IMR-90 (cell line): Measurements from ENCODE around the gene ZNF750. TPM values are rescaled to one million over a fixed set of nuclear protein-coding genes. Genes with fewer than 3 reads are reported as not detected.
A peak's percentile ranks its signal among the peaks of the same experiment; 100 is the strongest.

ENCODE experiments used
- ATAC-seq: fragments of 200-7000 bp; cut with Tn5 transposase; 2 replicates; pipeline ENCODE4 v1.9.1; 2020; ENCODE audit warnings: low read depth, mild to moderate bottlenecking, moderate library complexity
- BruUV-seq: library from RNA; stranded (reverse); fragments of 400-500 nt; replicated peaks from 2 replicates; lab custom pipeline; 2021; lab: Mats Ljungman, UMichigan
- CTCF ChIA-PET: fragments of 300-600 bp; formaldehyde crosslinking; extraction: SDS; loops from one replicate; lab custom pipeline; 2021; ENCODE audit warnings: antibody characterized with exemption; lab: Yijun Ruan, JAX
- POLR2A ChIA-PET: fragments of 300-600 bp; sonication (Branson Sonifier 250); formaldehyde crosslinking; loops from one replicate; lab custom pipeline; 2022; ENCODE audit warnings: antibody characterized with exemption; ENCODE audit not compliant: unreplicated experiment; lab: Charles Lee
- DNase-seq: peaks from one replicate; pipeline ENCODE4 v3.0.0; 2013
- H2AFZ ChIP-seq: replicated peaks from 2 replicates; pipeline ENCODE3; 2013; ENCODE audit warnings: low read length, mild to moderate bottlenecking; ENCODE audit not compliant: poor library complexity
- H2AK5ac ChIP-seq: 2 replicates; pipeline ENCODE4 v1.6.1; 2013; ENCODE audit warnings: low read depth, low read length, inconsistent platforms
- H2AK9ac ChIP-seq: replicated peaks from 2 replicates; pipeline ENCODE3; 2013; ENCODE audit warnings: mild to moderate bottlenecking, low read depth, low read length, moderate library complexity; ENCODE audit not compliant: poor library complexity
- H2BK120ac ChIP-seq: 2 replicates; pipeline ENCODE4 v1.6.1; 2013; ENCODE audit warnings: low read depth, low read length, inconsistent platforms
- H2BK15ac ChIP-seq: 3 replicates; pipeline ENCODE4 v1.6.1; 2013; ENCODE audit warnings: low read depth, low read length, inconsistent platforms
- H2BK20ac ChIP-seq: 2 replicates; pipeline ENCODE4 v1.6.1; 2013; ENCODE audit warnings: low read depth, mild to moderate bottlenecking, inconsistent platforms, low read length, moderate library complexity
- H2BK5ac ChIP-seq: 2 replicates; pipeline ENCODE4 v1.6.1; 2013; ENCODE audit warnings: mild to moderate bottlenecking, low read depth, low read length, inconsistent platforms; ENCODE audit not compliant: poor library complexity, severe bottlenecking
- H3K14ac ChIP-seq: replicated peaks from 2 replicates; pipeline ENCODE4 v1.6.1; 2013; ENCODE audit warnings: low read depth, low read length, inconsistent platforms
- H3K18ac ChIP-seq: 2 replicates; pipeline ENCODE4 v1.6.1; 2013; ENCODE audit warnings: low read depth, low read length, control low read depth
- H3K23ac ChIP-seq: 2 replicates; pipeline ENCODE4 v1.6.1; 2013; ENCODE audit warnings: low read depth, low read length, inconsistent platforms
- H3K27ac ChIP-seq: 2 replicates; pipeline ENCODE4 v1.5.1; 2013; ENCODE audit warnings: mild to moderate bottlenecking, control low read depth, low read length; ENCODE audit not compliant: insufficient read depth
- H3K27me3 ChIP-seq: 2 replicates; pipeline ENCODE4 v1.6.1; 2013; ENCODE audit warnings: low read length; ENCODE audit not compliant: control insufficient read depth, insufficient read depth
- H3K36me3 ChIP-seq: 2 replicates; pipeline ENCODE4 v1.6.1; 2013; ENCODE audit warnings: low read length, mixed read lengths; ENCODE audit not compliant: control insufficient read depth, insufficient read depth
- H3K4ac ChIP-seq: 2 replicates; pipeline ENCODE4 v1.6.1; 2013; ENCODE audit warnings: low read depth, low read length, inconsistent platforms
- H3K4me1 ChIP-seq: 2 replicates; pipeline ENCODE4 v1.6.1; 2013; ENCODE audit warnings: low read length, mixed read lengths; ENCODE audit not compliant: control insufficient read depth, insufficient read depth
- H3K4me2 ChIP-seq: 2 replicates; pipeline ENCODE4 v1.6.1; 2013; ENCODE audit warnings: low read depth, mild to moderate bottlenecking, control low read depth, low read length, moderate library complexity
- H3K4me3 ChIP-seq: 2 replicates; pipeline ENCODE4 v1.5.1; 2013; ENCODE audit warnings: low read depth, mild to moderate bottlenecking, control low read depth, low read length, moderate library complexity; ENCODE audit not compliant: insufficient read depth
- H3K56ac ChIP-seq: 2 replicates; pipeline ENCODE4 v1.6.1; 2013; ENCODE audit warnings: low read length, inconsistent platforms; ENCODE audit not compliant: insufficient read depth; ENCODE audit errors: extremely low read depth
- H3K79me1 ChIP-seq, 2 experiments: 2 replicates each; pipeline ENCODE4 v1.6.1; 2013; ENCODE audit warnings: low read length in 2 of 2, inconsistent platforms in 1 of 2, low read depth in 1 of 2
- H3K9ac ChIP-seq: 2 replicates; pipeline ENCODE4 v1.6.1; 2013; ENCODE audit warnings: low read depth, low read length, control low read depth
- H3K9me1 ChIP-seq: 2 replicates; pipeline ENCODE4 v1.6.1; 2013; ENCODE audit warnings: low read length, inconsistent platforms; ENCODE audit not compliant: insufficient read depth
- H3K9me3 ChIP-seq: 2 replicates; pipeline ENCODE4 v1.6.1; 2013; ENCODE audit warnings: low read length; ENCODE audit not compliant: control insufficient read depth, insufficient read depth
- H4K20me1 ChIP-seq: 2 replicates; pipeline ENCODE4 v1.6.1; 2013; ENCODE audit warnings: low read length, inconsistent platforms; ENCODE audit not compliant: insufficient read depth
- H4K5ac ChIP-seq: 2 replicates; pipeline ENCODE4 v1.6.1; 2013; ENCODE audit warnings: mild to moderate bottlenecking, low read depth, low read length, control low read depth
- H4K8ac ChIP-seq, 2 experiments: 2 replicates each; pipeline ENCODE4 v1.6.1; 2013; ENCODE audit warnings: low read depth in 2 of 2, low read length in 2 of 2, control low read depth in 1 of 2, inconsistent platforms in 1 of 2
- H4K91ac ChIP-seq: 2 replicates; pipeline ENCODE4 v1.6.1; 2013; ENCODE audit warnings: low read depth, low read length, inconsistent platforms; ENCODE audit not compliant: insufficient read depth
- MAFK ChIP-seq: IDR thresholded peaks from 2 replicates; pipeline ENCODE4 v1.6.1; 2012; ENCODE audit warnings: low read depth, low read length, improper control_type of control experiment
- MXI1 ChIP-seq: IDR thresholded peaks from 2 replicates; pipeline ENCODE4 v1.6.1; 2012; ENCODE audit warnings: low read depth, mild to moderate bottlenecking, low read length, moderate library complexity, borderline replicate concordance
- NFE2L2 ChIP-seq: fragments of 150-350 bp; IDR thresholded peaks from 2 replicates; pipeline ENCODE4 v1.6.1; 2016; ENCODE audit warnings: low read depth, mild to moderate bottlenecking, low read length
- POLR2A ChIP-seq: IDR thresholded peaks from 2 replicates; pipeline ENCODE4 v1.6.1; 2012; ENCODE audit warnings: mild to moderate bottlenecking, low read depth, low read length
- RAD21 ChIP-seq: IDR thresholded peaks from 2 replicates; pipeline ENCODE4 v1.6.1; 2012; ENCODE audit warnings: low read length, improper control_type of control experiment
- RCOR1 ChIP-seq: IDR thresholded peaks from 2 replicates; pipeline ENCODE4 v1.6.1; 2012; ENCODE audit warnings: mild to moderate bottlenecking, low read length, improper control_type of control experiment; ENCODE audit not compliant: insufficient replicate concordance
- SMC3 ChIP-seq: fragments of 150-350 bp; IDR thresholded peaks from 2 replicates; pipeline ENCODE4 v1.6.1; 2016; ENCODE audit warnings: low read depth, mild to moderate bottlenecking, antibody characterized with exemption, low read length, moderate library complexity
- WGBS, 2 experiments: methylation state at CpG; one replicate each; pipeline versions ENCODE4 v1.1.5 to v1.1.7; 2013; ENCODE audit warnings: missing lambda C conversion rate in 2 of 2; ENCODE audit not compliant: insufficient read length in 1 of 2; ENCODE audit errors: extremely low coverage in 2 of 2; 5-methylcytosine and 5-hydroxymethylcytosine counted together
- dilution Hi-C: fragments of 300-500 bp; cut with HindIII; formaldehyde crosslinking; loops from one replicate; pipeline ENCODE4 v1.14.3; 2018; ENCODE audit warnings: low sequenced_read_pairs; ENCODE audit not compliant: unreplicated experiment
- in situ Hi-C: fragments of 300-500 bp; cut with MboI; formaldehyde crosslinking; loops from 3 replicates; pipeline ENCODE4 v1.14.3; 2019; ENCODE audit warnings: low sequenced_read_pairs, inconsistent platforms, mixed read lengths
- intact Hi-C: fragments of 100-400 bp; cut with micrococcal nuclease; formaldehyde crosslinking; loops from 2 replicates; pipeline ENCODE4 v1.10.0; 2022
- polyA plus RNA-seq, 3 experiments: library from polyadenylated mRNA; depleted of rRNA; stranded (reverse); fragments of >200 nt; gene quantifications; 2 replicates each; pipeline ENCODE4 v1.2.3, GENCODE V29; 2012; ENCODE audit warnings: low replicate concordance in 1 of 3
- total RNA-seq: library from RNA; depleted of rRNA; stranded (reverse); fragments of >200 nt; gene quantifications from 2 replicates; pipeline ENCODE4 v1.2.3, GENCODE V29; 2012
- TF ChIP-seq, protein P1 (sequence below): fragments of 150-350 bp; IDR thresholded peaks from 2 replicates; pipeline ENCODE4 v1.6.1; 2017; ENCODE audit warnings: mild to moderate bottlenecking, antibody characterized with exemption, low read length, low read depth
- TF ChIP-seq, protein P2 (sequence below): conservative IDR thresholded peaks from 2 replicates; pipeline ENCODE4 v1.5.1; 2012; ENCODE audit warnings: mild to moderate bottlenecking, low read depth, low read length, improper control_type of control experiment
- TF ChIP-seq, protein P3 (sequence below): fragments of 150-350 bp; IDR thresholded peaks from 2 replicates; pipeline ENCODE4 v1.6.1; 2016; ENCODE audit warnings: low read depth, mild to moderate bottlenecking, low read length, moderate library complexity, borderline replicate concordance

ZNF750 gene
- total and polyA plus RNA-seq, 2 of the 4 experiments (the other 2 are of a cell fraction), result not detected

DNA sequence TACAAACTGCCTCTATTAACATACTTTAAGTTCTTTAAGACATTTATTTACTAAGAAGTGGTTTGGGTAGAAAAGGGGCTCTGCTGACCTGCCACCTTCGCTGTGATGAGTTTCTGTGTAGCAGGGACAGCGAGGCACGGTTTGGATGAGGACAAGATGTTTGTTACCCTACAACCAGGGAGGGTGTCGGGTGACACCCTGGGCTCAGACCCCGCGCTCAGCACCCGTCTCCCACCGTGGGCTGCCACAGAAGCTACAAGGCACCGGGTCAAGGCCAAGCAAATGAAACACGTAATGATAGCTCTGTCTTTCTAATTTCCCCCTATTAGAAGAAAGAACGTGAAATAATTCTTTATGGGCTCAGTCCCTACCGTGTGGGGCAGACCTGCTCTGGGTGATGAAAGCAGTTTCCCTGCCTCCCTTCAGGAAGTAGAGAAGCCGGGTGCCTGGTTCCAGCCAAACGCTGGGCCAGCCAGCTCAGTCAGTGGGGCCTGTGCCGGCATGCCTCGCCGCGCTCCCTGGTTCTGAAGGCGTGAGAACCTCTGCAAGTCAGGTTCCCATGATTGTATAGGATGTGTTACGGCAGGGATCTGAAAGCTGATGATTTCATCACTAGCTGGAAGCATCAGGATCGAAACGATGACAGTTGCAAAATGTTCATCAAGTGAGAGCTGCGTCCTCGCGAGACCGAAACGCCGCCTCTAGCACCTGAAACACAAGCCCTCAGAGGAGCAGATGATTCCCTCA lies 3.9 kb downstream of the ZNF750 start:
- Histone ChIP-seq H3K4ac (no peak overlapping the region), H2BK5ac (no peak overlapping the region), H3K14ac (no peak overlapping the region), H3K27ac (no peak overlapping the region), H2BK20ac (no peak overlapping the region), H4K20me1 (no peaks in the 10 kb centered on the region), H3K9me3 (no peaks in the 10 kb centered on the region), H2AFZ (no peak overlapping the region), H3K79me1 (0 out of 4 replicates have a peak, but pooled peaks cover 0 to 4% of the 10 kb centered on the region in 2 experiments), H4K8ac (no peak overlapping the region), H3K18ac (no peak overlapping the region), H4K5ac (no peak overlapping the region), H3K23ac (no peak overlapping the region), H2BK120ac (no peak overlapping the region), H2AK9ac (no peak overlapping the region), H3K4me3 (no peak overlapping the region), H3K4me1 (peaks cover 4% of the 10 kb centered on the region; the same call in 1 of the 2 replicates), H3K27me3 (no peaks in the 10 kb centered on the region), H3K9ac (no peak overlapping the region), H2AK5ac (0 out of 2 replicates have a peak overlapping the region, but pooled peaks have one; percentile 16), H3K9me1 (peaks cover 3% of the 10 kb centered on the region; the same call in 1 of the 2 replicates), H3K36me3 (peaks cover 10% of the 10 kb centered on the region), H3K56ac (no peak overlapping the region), H4K91ac (no peak overlapping the region), H2BK15ac (no peak overlapping the region), H3K4me2 (no peak overlapping the region)
- in situ Hi-C loops, result no loop called here
- BruUV-seq, result no TSS peak
- WGBS, 2 experiments, result 95% methylated on average over 21 of the region's 28 CpGs; no CpG with 5 or more reads in 1 of the 2 experiments
- no peak for ATAC-seq
- CTCF ChIA-PET, result interaction anchor here (2.0 kb wide), 1 partner anchor 11 kb away, joined by 5 read pairs; no protein-coding TSS in a partner anchor
- POLR2A ChIA-PET, result no interaction called here
- no peak for DNase-seq
- TF ChIP-seq, protein P1, sequence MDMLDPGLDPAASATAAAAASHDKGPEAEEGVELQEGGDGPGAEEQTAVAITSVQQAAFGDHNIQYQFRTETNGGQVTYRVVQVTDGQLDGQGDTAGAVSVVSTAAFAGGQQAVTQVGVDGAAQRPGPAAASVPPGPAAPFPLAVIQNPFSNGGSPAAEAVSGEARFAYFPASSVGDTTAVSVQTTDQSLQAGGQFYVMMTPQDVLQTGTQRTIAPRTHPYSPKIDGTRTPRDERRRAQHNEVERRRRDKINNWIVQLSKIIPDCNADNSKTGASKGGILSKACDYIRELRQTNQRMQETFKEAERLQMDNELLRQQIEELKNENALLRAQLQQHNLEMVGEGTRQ, result no peak
- TF ChIP-seq RAD21, result no peak
- TF ChIP-seq MAFK, result no peak
- TF ChIP-seq, protein P2, sequence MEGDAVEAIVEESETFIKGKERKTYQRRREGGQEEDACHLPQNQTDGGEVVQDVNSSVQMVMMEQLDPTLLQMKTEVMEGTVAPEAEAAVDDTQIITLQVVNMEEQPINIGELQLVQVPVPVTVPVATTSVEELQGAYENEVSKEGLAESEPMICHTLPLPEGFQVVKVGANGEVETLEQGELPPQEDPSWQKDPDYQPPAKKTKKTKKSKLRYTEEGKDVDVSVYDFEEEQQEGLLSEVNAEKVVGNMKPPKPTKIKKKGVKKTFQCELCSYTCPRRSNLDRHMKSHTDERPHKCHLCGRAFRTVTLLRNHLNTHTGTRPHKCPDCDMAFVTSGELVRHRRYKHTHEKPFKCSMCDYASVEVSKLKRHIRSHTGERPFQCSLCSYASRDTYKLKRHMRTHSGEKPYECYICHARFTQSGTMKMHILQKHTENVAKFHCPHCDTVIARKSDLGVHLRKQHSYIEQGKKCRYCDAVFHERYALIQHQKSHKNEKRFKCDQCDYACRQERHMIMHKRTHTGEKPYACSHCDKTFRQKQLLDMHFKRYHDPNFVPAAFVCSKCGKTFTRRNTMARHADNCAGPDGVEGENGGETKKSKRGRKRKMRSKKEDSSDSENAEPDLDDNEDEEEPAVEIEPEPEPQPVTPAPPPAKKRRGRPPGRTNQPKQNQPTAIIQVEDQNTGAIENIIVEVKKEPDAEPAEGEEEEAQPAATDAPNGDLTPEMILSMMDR, result no peak
- TF ChIP-seq POLR2A, result no peak
- no peak for TF ChIP-seq SMC3
- no peak for TF ChIP-seq NFE2L2
- TF ChIP-seq, protein P3, sequence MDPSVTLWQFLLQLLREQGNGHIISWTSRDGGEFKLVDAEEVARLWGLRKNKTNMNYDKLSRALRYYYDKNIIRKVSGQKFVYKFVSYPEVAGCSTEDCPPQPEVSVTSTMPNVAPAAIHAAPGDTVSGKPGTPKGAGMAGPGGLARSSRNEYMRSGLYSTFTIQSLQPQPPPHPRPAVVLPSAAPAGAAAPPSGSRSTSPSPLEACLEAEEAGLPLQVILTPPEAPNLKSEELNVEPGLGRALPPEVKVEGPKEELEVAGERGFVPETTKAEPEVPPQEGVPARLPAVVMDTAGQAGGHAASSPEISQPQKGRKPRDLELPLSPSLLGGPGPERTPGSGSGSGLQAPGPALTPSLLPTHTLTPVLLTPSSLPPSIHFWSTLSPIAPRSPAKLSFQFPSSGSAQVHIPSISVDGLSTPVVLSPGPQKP, result no peak
- no peak for TF ChIP-seq MXI1
- TF ChIP-seq RCOR1, result no peak
- dilution Hi-C loops, result no loop called here
- intact Hi-C loops, result no loop called here
